NCI-H187 (cell line): ENCODE measurements around the gene DOCK3.

ENCODE experiments used
- DNase-seq, 2 experiments: peaks; one replicate each; lab custom pipeline; 2025; lab: John Stamatoyannopoulos, UW

Gene DOCK3

DNA sequence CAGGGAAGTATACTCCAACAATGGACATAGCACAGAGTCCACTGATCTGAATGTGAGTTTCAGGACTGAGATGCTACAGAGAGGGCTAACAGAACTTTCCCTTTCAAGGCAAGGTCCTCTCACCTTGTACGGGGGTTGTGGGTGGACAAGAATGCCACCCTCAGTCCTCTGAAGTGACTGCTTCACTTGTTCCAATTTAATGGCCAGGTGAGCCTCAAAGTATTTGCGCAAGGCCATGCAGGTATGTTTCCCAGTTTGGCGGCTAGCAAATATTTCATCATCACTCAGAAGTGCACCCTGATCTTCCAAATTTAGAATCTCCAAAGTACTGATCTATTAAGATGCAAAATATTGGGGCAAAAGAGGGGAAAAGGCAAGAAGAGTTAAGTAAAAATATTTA, 754.4 kb downstream of the DOCK3 start:
- DNase-seq, result no peak
